HepG2 (cell line): ENCODE results near the gene CARHSP1. TPM values are rescaled to one million over a fixed set of nuclear protein-coding genes. Genes with fewer than 3 reads are reported as not detected.

Source experiments
- AGO1 ChIP-seq: fragments of 200-400 bp; formaldehyde crosslinking; IDR thresholded peaks from 2 replicates; pipeline ENCODE4 v1.6.1; 2017; ENCODE audit warnings: mild to moderate bottlenecking, low read depth, low read length, moderate library complexity; ENCODE audit not compliant: poor library complexity, severe bottlenecking
- ATAD3A ChIP-seq: sonication (generic); formaldehyde crosslinking; IDR thresholded peaks from 2 replicates; pipeline ENCODE4 v1.4.0; 2020; ENCODE audit warnings: missing genetic modification reagents
- ATF3 ChIP-seq: sonication (generic); formaldehyde crosslinking; IDR thresholded peaks from 2 replicates; pipeline ENCODE4 v1.4.0; 2020; ENCODE audit warnings: missing genetic modification reagents
- CBFB ChIP-seq: sonication (generic); formaldehyde crosslinking; IDR thresholded peaks from 2 replicates; pipeline ENCODE4 v1.4.0; 2020; ENCODE audit warnings: missing genetic modification reagents
- DDIT3 ChIP-seq: sonication (generic); formaldehyde crosslinking; IDR thresholded peaks from 2 replicates; pipeline ENCODE4 v1.4.0; 2020; ENCODE audit warnings: mild to moderate bottlenecking, missing genetic modification reagents
- ETV5 ChIP-seq: IDR thresholded peaks from 2 replicates; pipeline ENCODE4 v1.6.1; 2018; ENCODE audit warnings: missing biosample characterization, missing genetic modification reagents, inconsistent platforms, borderline replicate concordance
- IKZF1 ChIP-seq: fragments of 450-650 bp; IDR thresholded peaks from 2 replicates; pipeline ENCODE4 v1.7.1; 2016
- MAFK ChIP-seq, 2 experiments: IDR thresholded peaks in 1 of 2; conservative IDR thresholded peaks in 1 of 2; 2 replicates each; pipeline ENCODE4 v1.6.1; 2011; ENCODE audit warnings: improper control_type of control experiment in 2 of 2, low read length in 2 of 2
- MBD4 ChIP-seq: IDR thresholded peaks from 2 replicates; pipeline ENCODE4 v1.6.1; 2012; ENCODE audit warnings: low read length, inconsistent platforms, borderline replicate concordance
- PHB2 ChIP-seq: fragments of 450-650 bp; IDR thresholded peaks from 2 replicates; pipeline ENCODE4 v1.6.1; 2018; ENCODE audit not compliant: partially characterized antibody
- RBFOX2 ChIP-seq: fragments of 200-400 bp; formaldehyde crosslinking; IDR thresholded peaks from 2 replicates; pipeline ENCODE4 v1.6.1; 2017; ENCODE audit warnings: low read depth, mild to moderate bottlenecking, low read length
- RXRB ChIP-seq: IDR thresholded peaks from 2 replicates; pipeline ENCODE4 v1.6.1; 2016; ENCODE audit warnings: borderline replicate concordance, missing genetic modification reagents, missing compliant biosample characterization
- SNRNP70 ChIP-seq: fragments of 200-400 bp; formaldehyde crosslinking; IDR thresholded peaks from 2 replicates; pipeline ENCODE4 v1.6.1; 2017; ENCODE audit warnings: mild to moderate bottlenecking, low read depth, low read length, moderate library complexity
- TARDBP ChIP-seq: sonication (generic); formaldehyde crosslinking; IDR thresholded peaks from 2 replicates; pipeline ENCODE4 v1.8.0; 2022; ENCODE audit warnings: mild to moderate bottlenecking, missing genetic modification reagents
- ZBTB7A ChIP-seq: sonication (generic); formaldehyde crosslinking; IDR thresholded peaks from 2 replicates; pipeline ENCODE4 v1.8.0; 2022; ENCODE audit warnings: mild to moderate bottlenecking, missing genetic modification reagents
- ZNF10 ChIP-seq: sonication (generic); formaldehyde crosslinking; IDR thresholded peaks from 2 replicates; pipeline ENCODE4 v1.4.0; 2020; ENCODE audit warnings: mild to moderate bottlenecking, low read depth, missing genetic modification reagents, borderline replicate concordance
- ZNF235 ChIP-seq: sonication (generic); formaldehyde crosslinking; IDR thresholded peaks from 2 replicates; pipeline ENCODE4 v1.8.1; 2023; ENCODE audit warnings: mild to moderate bottlenecking, missing genetic modification reagents, borderline replicate concordance
- ZNF30 ChIP-seq: sonication (generic); formaldehyde crosslinking; IDR thresholded peaks from 2 replicates; pipeline ENCODE4 v1.5.0; 2020; ENCODE audit warnings: mild to moderate bottlenecking, missing genetic modification reagents
- ZNF572 ChIP-seq: sonication (generic); formaldehyde crosslinking; IDR thresholded peaks from 2 replicates; pipeline ENCODE4 v1.5.1; 2020; ENCODE audit warnings: mild to moderate bottlenecking, missing genetic modification reagents
- ZNF644 ChIP-seq: IDR thresholded peaks from 2 replicates; pipeline ENCODE4 v1.6.1; 2016; ENCODE audit warnings: low read depth
- ZNF670 ChIP-seq: sonication (generic); formaldehyde crosslinking; IDR thresholded peaks from 2 replicates; pipeline ENCODE4 v1.8.0; 2022; ENCODE audit warnings: mild to moderate bottlenecking, missing genetic modification reagents, borderline replicate concordance
- ZNF790 ChIP-seq: sonication (generic); formaldehyde crosslinking; IDR thresholded peaks from 2 replicates; pipeline ENCODE4 v1.8.0; 2022; ENCODE audit warnings: missing genetic modification reagents, mild to moderate bottlenecking, borderline replicate concordance
- ZSCAN9 ChIP-seq: IDR thresholded peaks from 2 replicates; pipeline ENCODE4 v1.6.1; 2016; ENCODE audit warnings: borderline replicate concordance
- polyA plus RNA-seq, 8 experiments: library from polyadenylated mRNA; depleted of rRNA in 3 of 8; stranded (reverse) in 7 of 8; unstranded in 1 of 8; fragments of >200 nt; fragmentation: Illumina TruSeq in 4 of 8; extraction: Trizol in 4 of 8; gene quantifications; 2 replicates each; pipeline versions ENCODE4 v1.2.1 to v1.2.3, GENCODE V29; 2011 to 2016; ENCODE audit warnings: low read depth in 4 of 8, missing spikeins in 1 of 8, mixed read lengths in 1 of 8; ENCODE audit not compliant: insufficient read depth in 1 of 8
- total RNA-seq, 5 experiments: library from RNA; depleted of rRNA; stranded (reverse); fragments of >200 nt; fragmentation: Illumina TruSeq; extraction: Trizol; gene quantifications; 2 replicates each; pipeline ENCODE4 v1.2.3, GENCODE V29; 2016; ENCODE audit warnings: low read depth in 1 of 5
- TF ChIP-seq, protein P1 (sequence below): sonication (generic); formaldehyde crosslinking; IDR thresholded peaks from 2 replicates; pipeline ENCODE4 v1.8.0; 2022; ENCODE audit warnings: mild to moderate bottlenecking, missing genetic modification reagents; ENCODE audit not compliant: insufficient replicate concordance
- TF ChIP-seq, protein P2 (sequence below): sonication (generic); formaldehyde crosslinking; IDR thresholded peaks from 2 replicates; pipeline ENCODE4 v1.5.1; 2020; ENCODE audit warnings: missing genetic modification reagents, mild to moderate bottlenecking, borderline replicate concordance
- TF ChIP-seq, protein P3 (sequence below): sonication (generic); formaldehyde crosslinking; IDR thresholded peaks from 2 replicates; pipeline ENCODE4 v1.8.1; 2023; ENCODE audit warnings: missing genetic modification reagents, mild to moderate bottlenecking, borderline replicate concordance

CARHSP1 gene
- total and polyA plus RNA-seq, 2 of the 13 experiments (the other 11 are each of a cell fraction or from before 2014, with no cell fraction given): 173 to 345 TPM

GRCh38 chr16:8859913-8860881, 8.6 kb downstream of the CARHSP1 start (continued):
- TF ChIP-seq MAFK (conservative IDR thresholded peaks at IDR 0.05 in 1 of 2, IDR thresholded peaks at IDR 0.05 in 1 of 2; ENCODE audit: low read length in 2 of 2) (no peak), PHB2 (no peak), ATF3 (CRISPR knock-in tag) (peak; percentile 78), ZSCAN9 (CRISPR knock-in tag) (peak; percentile 92; the same call in 1 of the 2 replicates), ZNF644 (CRISPR knock-in tag) (no peak), MBD4 (no peak), ZBTB7A (CRISPR knock-in tag) (no peak), ZNF235 (CRISPR knock-in tag) (no peak), SNRNP70 (no peak), ZNF670 (CRISPR knock-in tag) (0 out of 2 replicates have a peak, but pooled peaks have one; percentile 75), DDIT3 (CRISPR knock-in tag) (no peak), RXRB (CRISPR knock-in tag) (peak; percentile 95), RBFOX2 (no peak; the same call in 1 of the 2 replicates), ZNF572 (no peak), ZNF30 (CRISPR knock-in tag) (no peak), ZNF10 (CRISPR knock-in tag) (no peak), CBFB (peak; percentile 85), ZNF790 (CRISPR knock-in tag) (no peak), TARDBP (peak; percentile 82), ETV5 (0 out of 2 replicates have a peak, but pooled peaks have one; percentile 46), IKZF1 (no peak), AGO1 (peak; percentile 90), ATAD3A (CRISPR knock-in tag) (no peak)
- TF ChIP-seq, protein P1, sequence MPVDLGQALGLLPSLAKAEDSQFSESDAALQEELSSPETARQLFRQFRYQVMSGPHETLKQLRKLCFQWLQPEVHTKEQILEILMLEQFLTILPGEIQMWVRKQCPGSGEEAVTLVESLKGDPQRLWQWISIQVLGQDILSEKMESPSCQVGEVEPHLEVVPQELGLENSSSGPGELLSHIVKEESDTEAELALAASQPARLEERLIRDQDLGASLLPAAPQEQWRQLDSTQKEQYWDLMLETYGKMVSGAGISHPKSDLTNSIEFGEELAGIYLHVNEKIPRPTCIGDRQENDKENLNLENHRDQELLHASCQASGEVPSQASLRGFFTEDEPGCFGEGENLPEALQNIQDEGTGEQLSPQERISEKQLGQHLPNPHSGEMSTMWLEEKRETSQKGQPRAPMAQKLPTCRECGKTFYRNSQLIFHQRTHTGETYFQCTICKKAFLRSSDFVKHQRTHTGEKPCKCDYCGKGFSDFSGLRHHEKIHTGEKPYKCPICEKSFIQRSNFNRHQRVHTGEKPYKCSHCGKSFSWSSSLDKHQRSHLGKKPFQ (CRISPR knock-in tag): peak; percentile 45
- TF ChIP-seq, protein P2, sequence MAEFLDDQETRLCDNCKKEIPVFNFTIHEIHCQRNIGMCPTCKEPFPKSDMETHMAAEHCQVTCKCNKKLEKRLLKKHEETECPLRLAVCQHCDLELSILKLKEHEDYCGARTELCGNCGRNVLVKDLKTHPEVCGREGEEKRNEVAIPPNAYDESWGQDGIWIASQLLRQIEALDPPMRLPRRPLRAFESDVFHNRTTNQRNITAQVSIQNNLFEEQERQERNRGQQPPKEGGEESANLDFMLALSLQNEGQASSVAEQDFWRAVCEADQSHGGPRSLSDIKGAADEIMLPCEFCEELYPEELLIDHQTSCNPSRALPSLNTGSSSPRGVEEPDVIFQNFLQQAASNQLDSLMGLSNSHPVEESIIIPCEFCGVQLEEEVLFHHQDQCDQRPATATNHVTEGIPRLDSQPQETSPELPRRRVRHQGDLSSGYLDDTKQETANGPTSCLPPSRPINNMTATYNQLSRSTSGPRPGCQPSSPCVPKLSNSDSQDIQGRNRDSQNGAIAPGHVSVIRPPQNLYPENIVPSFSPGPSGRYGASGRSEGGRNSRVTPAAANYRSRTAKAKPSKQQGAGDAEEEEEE (CRISPR knock-in tag): no peak; the same call in 1 of the 2 replicates
- TF ChIP-seq, protein P3, sequence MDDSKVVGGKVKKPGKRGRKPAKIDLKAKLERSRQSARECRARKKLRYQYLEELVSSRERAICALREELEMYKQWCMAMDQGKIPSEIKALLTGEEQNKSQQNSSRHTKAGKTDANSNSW (CRISPR knock-in tag): no peak; the same call in 1 of the 2 replicates
